ENCODE measurements around the gene PSMA3. TPM values are rescaled to one million over a fixed set of nuclear protein-coding genes. Genes with fewer than 3 reads are reported as not detected.

Gene PSMA3
- total and polyA plus RNA-seq, 2 donors (not counting 1 experiment from before 2014, with no cell fraction given): 80.1 to 279 TPM

GRCh38 chr14:58292187-58292586, 47.5 kb downstream of the PSMA3 start:
- Histone ChIP-seq H3K27me3 (ENCODE audit: control insufficient read depth, insufficient read depth, low read length) (no peaks in the 10 kb centered on the region), H4K20me1 (ENCODE audit: control insufficient read depth, extremely low read depth, insufficient read depth, low read length) (peaks cover 3% of the 10 kb centered on the region), H3K4me1 (ENCODE audit: control insufficient read depth, extremely low read depth, insufficient read depth, low read length) (no peaks in the 10 kb centered on the region), H3K79me2 (ENCODE audit: control insufficient read depth, insufficient read depth, low read length) (peaks cover 83% of the 10 kb centered on the region), H3K36me3 (ENCODE audit: control insufficient read depth, insufficient read depth, low read length) (peaks cover 9% of the 10 kb centered on the region), H3K27ac (ENCODE audit: insufficient read depth, low read length) (no peak overlapping the region), H3K9ac (ENCODE audit: insufficient read depth, low read length) (no peak overlapping the region), H3K9me3 (ENCODE audit: control insufficient read depth, insufficient read depth, low read depth, low read length) (no peaks in the 10 kb centered on the region), H2AFZ (ENCODE audit: low read length) (no peak overlapping the region), H3K4me2 (ENCODE audit: extremely low read depth, insufficient read depth, low read length) (no peak overlapping the region), H3K4me3 (replicated peaks in 1 of 4; ENCODE audit: control extremely low read depth in 1 of 4, insufficient read depth in 1 of 4, low read depth in 3 of 4, low read length in 4 of 4) (no peak overlapping the region)
- TF ChIP-seq EZH2 (IDR thresholded peaks at IDR 0.05; ENCODE audit: low read length, missing control alignments): no peak
- TF ChIP-seq, protein P1, sequence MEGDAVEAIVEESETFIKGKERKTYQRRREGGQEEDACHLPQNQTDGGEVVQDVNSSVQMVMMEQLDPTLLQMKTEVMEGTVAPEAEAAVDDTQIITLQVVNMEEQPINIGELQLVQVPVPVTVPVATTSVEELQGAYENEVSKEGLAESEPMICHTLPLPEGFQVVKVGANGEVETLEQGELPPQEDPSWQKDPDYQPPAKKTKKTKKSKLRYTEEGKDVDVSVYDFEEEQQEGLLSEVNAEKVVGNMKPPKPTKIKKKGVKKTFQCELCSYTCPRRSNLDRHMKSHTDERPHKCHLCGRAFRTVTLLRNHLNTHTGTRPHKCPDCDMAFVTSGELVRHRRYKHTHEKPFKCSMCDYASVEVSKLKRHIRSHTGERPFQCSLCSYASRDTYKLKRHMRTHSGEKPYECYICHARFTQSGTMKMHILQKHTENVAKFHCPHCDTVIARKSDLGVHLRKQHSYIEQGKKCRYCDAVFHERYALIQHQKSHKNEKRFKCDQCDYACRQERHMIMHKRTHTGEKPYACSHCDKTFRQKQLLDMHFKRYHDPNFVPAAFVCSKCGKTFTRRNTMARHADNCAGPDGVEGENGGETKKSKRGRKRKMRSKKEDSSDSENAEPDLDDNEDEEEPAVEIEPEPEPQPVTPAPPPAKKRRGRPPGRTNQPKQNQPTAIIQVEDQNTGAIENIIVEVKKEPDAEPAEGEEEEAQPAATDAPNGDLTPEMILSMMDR (conservative IDR thresholded peaks at IDR 0.05 in 1 of 2, IDR thresholded peaks at IDR 0.05 in 1 of 2; ENCODE audit: low read depth in 1 of 2, low read length in 2 of 2): no peak
- no peak for DNase-seq (ENCODE audit: low read depth in 2 of 2)

DNA sequence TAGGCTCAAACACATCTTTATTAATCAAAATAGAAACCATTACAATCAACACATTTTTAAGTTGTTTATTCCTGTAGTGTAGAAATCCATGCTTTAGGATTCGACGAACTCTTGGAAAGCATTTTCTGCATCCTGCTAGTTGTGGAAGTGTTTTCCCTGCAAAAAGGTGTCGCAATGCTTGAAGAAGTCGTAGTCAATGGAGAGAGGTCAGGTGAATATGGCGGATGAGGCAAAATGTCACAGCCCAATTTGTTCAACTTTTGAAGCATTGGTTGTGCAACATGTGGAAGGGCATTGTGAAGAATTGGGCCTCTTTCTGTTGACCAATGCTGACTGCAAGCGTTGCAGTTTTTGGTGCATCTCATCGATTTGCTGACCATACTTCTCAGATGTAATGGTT, 49.6 kb downstream of the PSMA3 start:
- Histone ChIP-seq H3K4me1 (ENCODE audit: control insufficient read depth, extremely low read depth, insufficient read depth, low read length) (no peaks in the 10 kb centered on the region), H3K4me3 (replicated peaks in 1 of 4; ENCODE audit: control extremely low read depth in 1 of 4, insufficient read depth in 1 of 4, low read depth in 3 of 4, low read length in 4 of 4) (no peak overlapping the region), H3K9me3 (ENCODE audit: control insufficient read depth, insufficient read depth, low read depth, low read length) (no peaks in the 10 kb centered on the region), H3K27me3 (ENCODE audit: control insufficient read depth, insufficient read depth, low read length) (no peaks in the 10 kb centered on the region), H3K4me2 (ENCODE audit: extremely low read depth, insufficient read depth, low read length) (no peak overlapping the region), H4K20me1 (ENCODE audit: control insufficient read depth, extremely low read depth, insufficient read depth, low read length) (peaks cover 3% of the 10 kb centered on the region), H3K79me2 (ENCODE audit: control insufficient read depth, insufficient read depth, low read length) (peaks cover 74% of the 10 kb centered on the region), H3K36me3 (ENCODE audit: control insufficient read depth, insufficient read depth, low read length) (peaks cover 7% of the 10 kb centered on the region), H2AFZ (ENCODE audit: low read length) (no peak overlapping the region), H3K27ac (ENCODE audit: insufficient read depth, low read length) (no peak overlapping the region), H3K9ac (ENCODE audit: insufficient read depth, low read length) (no peak overlapping the region)
- TF ChIP-seq, protein P1 (conservative IDR thresholded peaks at IDR 0.05 in 1 of 2, IDR thresholded peaks at IDR 0.05 in 1 of 2; ENCODE audit: low read depth in 1 of 2, low read length in 2 of 2): no peak
- TF ChIP-seq EZH2 (IDR thresholded peaks at IDR 0.05; ENCODE audit: low read length, missing control alignments): no peak
- DNase-seq (ENCODE audit: low read depth in 2 of 2): no peak

DNA sequence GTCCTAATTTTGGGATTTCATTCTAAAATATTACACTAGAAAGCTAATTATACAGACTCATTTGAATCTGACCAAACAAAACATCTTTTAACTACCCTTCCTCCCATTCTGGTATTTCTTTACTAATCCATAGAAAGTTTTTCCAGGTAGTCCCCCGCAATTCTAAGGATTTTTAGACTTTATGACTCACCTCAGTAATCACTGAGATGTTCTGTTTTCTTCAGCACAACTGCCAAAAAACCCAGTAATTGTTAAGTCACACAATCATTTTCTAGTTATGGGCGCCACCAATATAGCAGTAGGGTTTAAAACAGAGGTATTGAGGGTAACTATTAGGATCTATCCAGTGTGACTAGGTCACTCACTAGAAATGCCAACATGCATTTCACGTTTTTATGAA, 52.1 kb downstream of the PSMA3 start:
- Histone ChIP-seq H3K4me2 (ENCODE audit: extremely low read depth, insufficient read depth, low read length) (peak overlapping the region; percentile 61), H4K20me1 (ENCODE audit: control insufficient read depth, extremely low read depth, insufficient read depth, low read length) (peaks cover 3% of the 10 kb centered on the region), H2AFZ (ENCODE audit: low read length) (no peak overlapping the region), H3K4me1 (ENCODE audit: control insufficient read depth, extremely low read depth, insufficient read depth, low read length) (peaks cover 3% of the 10 kb centered on the region), H3K79me2 (ENCODE audit: control insufficient read depth, insufficient read depth, low read length) (peaks cover 74% of the 10 kb centered on the region), H3K36me3 (ENCODE audit: control insufficient read depth, insufficient read depth, low read length) (peaks cover 3% of the 10 kb centered on the region), H3K9me3 (ENCODE audit: control insufficient read depth, insufficient read depth, low read depth, low read length) (no peaks in the 10 kb centered on the region), H3K9ac (ENCODE audit: insufficient read depth, low read length) (peak overlapping the region; percentile 96), H3K27me3 (ENCODE audit: control insufficient read depth, insufficient read depth, low read length) (no peaks in the 10 kb centered on the region), H3K27ac (ENCODE audit: insufficient read depth, low read length) (peak overlapping the region; percentile 99), H3K4me3 (replicated peaks in 1 of 4; ENCODE audit: control extremely low read depth in 1 of 4, insufficient read depth in 1 of 4, low read depth in 3 of 4, low read length in 4 of 4) (peak overlapping the region; percentile 86 to 100 (median 96))
- DNase-seq (ENCODE audit: low read depth in 2 of 2): peak in 1 of 2 donors; percentile 44
- TF ChIP-seq EZH2 (IDR thresholded peaks at IDR 0.05; ENCODE audit: low read length, missing control alignments): no peak
- TF ChIP-seq, protein P1 (conservative IDR thresholded peaks at IDR 0.05 in 1 of 2, IDR thresholded peaks at IDR 0.05 in 1 of 2; ENCODE audit: low read depth in 1 of 2, low read length in 2 of 2): no peak
